Smooth muscle cell (in vitro differentiated cells): ENCODE measurements around the gene SPATA45. TPM values are rescaled to one million over a fixed set of nuclear protein-coding genes. Genes with fewer than 3 reads are reported as not detected.

Experiments
- DNase-seq: peaks from one replicate; lab custom pipeline; 2025; ENCODE audit not compliant: unreplicated experiment; lab: John Stamatoyannopoulos, UW
- H2AFZ ChIP-seq: fragments of 200-600 bp; sonication (generic); 2 replicates; pipeline ENCODE4 v1.6.0; 2016; ENCODE audit warnings: antibody characterized with exemption, low read depth, mild to moderate bottlenecking
- H3F3A ChIP-seq: fragments of 200-600 bp; sonication (generic); 2 replicates; pipeline ENCODE4 v1.6.0; 2017; ENCODE audit warnings: antibody characterized with exemption, low read depth
- H3K27ac ChIP-seq: fragments of 200-600 bp; sonication (generic); 2 replicates; pipeline ENCODE4 v1.5.1; 2016; ENCODE audit warnings: low read depth, mild to moderate bottlenecking
- H3K27me3 ChIP-seq: fragments of 200-600 bp; sonication (generic); 2 replicates; pipeline ENCODE4 v1.6.1; 2016; ENCODE audit warnings: low read depth, mild to moderate bottlenecking
- H3K36me3 ChIP-seq: fragments of 200-600 bp; sonication (generic); 2 replicates; pipeline ENCODE4 v1.5.1; 2016; ENCODE audit warnings: low read depth
- H3K4me1 ChIP-seq: fragments of 200-600 bp; sonication (generic); 2 replicates; pipeline ENCODE4 v1.5.1; 2016; ENCODE audit warnings: low read depth
- H3K4me2 ChIP-seq: fragments of 200-600 bp; sonication (generic); 2 replicates; pipeline ENCODE4 v1.6.0; 2016; ENCODE audit warnings: mild to moderate bottlenecking
- H3K4me3 ChIP-seq: fragments of 200-600 bp; sonication (generic); 2 replicates; pipeline ENCODE4 v1.5.1; 2016; ENCODE audit warnings: mild to moderate bottlenecking
- H3K79me2 ChIP-seq: fragments of 200-600 bp; sonication (generic); 2 replicates; pipeline ENCODE4 v1.6.0; 2016; ENCODE audit warnings: low read depth, mild to moderate bottlenecking
- H3K9ac ChIP-seq: fragments of 200-600 bp; sonication (generic); 2 replicates; pipeline ENCODE4 v1.6.0; 2016; ENCODE audit warnings: low read depth
- H3K9me3 ChIP-seq: fragments of 200-600 bp; sonication (generic); replicated peaks from 2 replicates; pipeline ENCODE4 v1.5.1; 2016; ENCODE audit warnings: low read depth
- H4K20me1 ChIP-seq: fragments of 200-600 bp; sonication (generic); 2 replicates; pipeline ENCODE4 v1.6.0; 2016; ENCODE audit warnings: low read depth
- WGBS: methylation state at CpG from one replicate; pipeline ENCODE4 v1.1.7; 2016; ENCODE audit warnings: low lambda C conversion rate; 5-methylcytosine and 5-hydroxymethylcytosine counted together
- polyA plus RNA-seq: library from polyadenylated mRNA; unstranded; fragments of >200 nt; fragmentation: Nextera tagmentation; extraction: Ambion mirVana; gene quantifications from 2 replicates; pipeline ENCODE4 v1.2.1, GENCODE V29; 2016
- total RNA-seq: library from RNA; depleted of rRNA; stranded (reverse); fragments of >200 nt; gene quantifications from 2 replicates; pipeline ENCODE4 v1.2.3, GENCODE V29; 2014
- TF ChIP-seq, protein P1 (sequence below): fragments of 200-600 bp; sonication (generic); IDR thresholded peaks from 2 replicates; pipeline ENCODE4 v1.5.1; 2017; ENCODE audit warnings: borderline replicate concordance, mild to moderate bottlenecking, antibody characterized with exemption; ENCODE audit not compliant: insufficient read depth, poor library complexity, severe bottlenecking

Gene SPATA45
- total and polyA plus RNA-seq, 2 experiments from 2014 or later: 0.58 TPM; not detected in 1

DNA sequence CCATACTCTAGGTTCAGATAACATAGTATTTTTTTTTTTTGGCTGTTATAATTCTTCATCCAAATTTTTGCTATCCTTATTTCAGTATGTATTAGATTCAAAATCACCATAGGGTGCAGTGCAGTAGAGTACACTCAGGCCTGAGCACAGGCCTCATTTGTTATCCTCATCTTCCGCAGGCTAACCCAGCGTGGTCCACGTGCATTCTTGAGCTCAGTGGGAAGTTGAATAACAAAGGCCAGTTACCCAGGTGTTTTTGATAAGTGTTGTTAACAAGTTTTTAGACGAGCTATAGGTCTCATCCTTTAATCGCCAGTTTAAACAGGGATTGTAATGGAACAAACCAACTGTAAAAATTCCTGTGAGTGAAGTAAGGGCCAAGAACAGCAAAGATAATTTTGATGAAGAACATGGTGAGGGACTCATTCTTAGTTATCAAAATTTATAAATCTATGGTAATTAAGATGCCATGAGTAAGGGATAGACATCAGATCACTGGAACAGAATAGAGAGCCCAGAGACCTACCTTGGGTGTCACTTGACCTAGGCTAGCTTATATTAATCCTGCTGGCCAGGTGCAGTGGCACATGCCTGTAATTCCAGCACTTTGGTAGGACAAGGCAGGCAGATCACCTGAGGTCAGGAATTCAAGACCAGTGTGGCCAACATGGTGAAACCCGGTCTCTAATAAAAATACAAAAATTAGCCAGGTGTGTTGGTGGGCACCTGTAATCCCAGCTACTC is 32.7 kb upstream of the SPATA45 start:
- Histone ChIP-seq H3K4me3 (no peak overlapping the region), H3K27me3 (no peaks in the 10 kb centered on the region), H3K4me1 (no peaks in the 10 kb centered on the region), H3K4me2 (no peak overlapping the region), H3K79me2 (no peaks in the 10 kb centered on the region), H3K9me3 (no peaks in the 10 kb centered on the region), H3K9ac (no peak overlapping the region), H3F3A (no peaks in the 10 kb centered on the region), H4K20me1 (no peaks in the 10 kb centered on the region), H3K36me3 (peaks cover under 1% of the 10 kb centered on the region), H2AFZ (no peak overlapping the region), H3K27ac (no peak overlapping the region)
- 82% methylated on average over 6 of the region's 6 CpGs for WGBS
- TF ChIP-seq, protein P1, sequence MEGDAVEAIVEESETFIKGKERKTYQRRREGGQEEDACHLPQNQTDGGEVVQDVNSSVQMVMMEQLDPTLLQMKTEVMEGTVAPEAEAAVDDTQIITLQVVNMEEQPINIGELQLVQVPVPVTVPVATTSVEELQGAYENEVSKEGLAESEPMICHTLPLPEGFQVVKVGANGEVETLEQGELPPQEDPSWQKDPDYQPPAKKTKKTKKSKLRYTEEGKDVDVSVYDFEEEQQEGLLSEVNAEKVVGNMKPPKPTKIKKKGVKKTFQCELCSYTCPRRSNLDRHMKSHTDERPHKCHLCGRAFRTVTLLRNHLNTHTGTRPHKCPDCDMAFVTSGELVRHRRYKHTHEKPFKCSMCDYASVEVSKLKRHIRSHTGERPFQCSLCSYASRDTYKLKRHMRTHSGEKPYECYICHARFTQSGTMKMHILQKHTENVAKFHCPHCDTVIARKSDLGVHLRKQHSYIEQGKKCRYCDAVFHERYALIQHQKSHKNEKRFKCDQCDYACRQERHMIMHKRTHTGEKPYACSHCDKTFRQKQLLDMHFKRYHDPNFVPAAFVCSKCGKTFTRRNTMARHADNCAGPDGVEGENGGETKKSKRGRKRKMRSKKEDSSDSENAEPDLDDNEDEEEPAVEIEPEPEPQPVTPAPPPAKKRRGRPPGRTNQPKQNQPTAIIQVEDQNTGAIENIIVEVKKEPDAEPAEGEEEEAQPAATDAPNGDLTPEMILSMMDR: no peak
- no peak for DNase-seq

DNA sequence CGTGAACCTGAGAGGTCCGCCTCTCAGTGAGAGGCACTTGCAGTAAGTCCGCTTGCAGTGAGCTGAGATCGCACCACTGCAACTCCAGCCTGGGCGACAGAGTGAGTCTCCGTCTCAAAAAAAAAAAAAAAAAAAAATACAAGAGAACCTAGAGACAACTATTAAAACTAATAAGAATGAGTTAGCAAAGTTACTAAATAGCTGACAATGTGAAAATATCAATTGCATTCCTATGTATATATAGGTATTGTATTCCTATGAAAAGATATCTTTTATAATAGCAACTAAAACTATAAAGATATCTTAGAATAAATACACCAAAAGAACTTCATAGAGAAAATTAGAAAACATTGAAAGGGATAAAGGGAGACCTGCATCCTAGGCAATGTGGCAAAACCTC is 31.0 kb upstream of the SPATA45 start:
- Histone ChIP-seq H3K27ac (no peak overlapping the region), H4K20me1 (no peaks in the 10 kb centered on the region), H2AFZ (no peak overlapping the region), H3K4me3 (no peak overlapping the region), H3K4me2 (no peak overlapping the region), H3K36me3 (peaks cover 3% of the 10 kb centered on the region), H3K4me1 (no peaks in the 10 kb centered on the region), H3K79me2 (no peaks in the 10 kb centered on the region), H3F3A (no peaks in the 10 kb centered on the region), H3K9me3 (no peaks in the 10 kb centered on the region), H3K27me3 (no peaks in the 10 kb centered on the region), H3K9ac (no peak overlapping the region)
- WGBS: 100% methylated on average over 6 of the region's 6 CpGs
- DNase-seq: no peak
- TF ChIP-seq, protein P1: no peak

DNA sequence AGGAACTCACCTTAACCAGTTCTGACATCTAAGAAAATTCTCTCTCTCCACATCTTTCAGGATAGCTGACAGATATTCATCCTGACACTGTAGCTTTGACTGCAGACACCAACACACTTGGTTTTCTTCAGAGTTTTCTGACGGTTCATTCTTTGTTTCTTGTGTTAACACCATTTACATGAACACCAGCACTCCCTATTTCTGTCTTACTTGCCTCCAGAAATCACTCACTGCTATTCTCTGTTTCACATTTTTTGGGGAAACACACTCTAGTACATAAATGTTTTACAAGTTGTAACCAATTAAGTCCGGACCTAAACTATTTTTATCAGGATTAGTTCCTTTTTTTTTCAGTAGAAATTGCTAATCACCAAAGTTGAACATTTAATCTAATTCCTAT is 26.1 kb upstream of the SPATA45 start:
- Histone ChIP-seq H3K27me3 (no peaks in the 10 kb centered on the region), H2AFZ (no peak overlapping the region), H3K4me2 (no peak overlapping the region), H4K20me1 (no peaks in the 10 kb centered on the region), H3K79me2 (peaks cover 3% of the 10 kb centered on the region), H3K4me1 (no peaks in the 10 kb centered on the region), H3K9ac (no peak overlapping the region), H3K4me3 (no peak overlapping the region), H3K9me3 (no peaks in the 10 kb centered on the region), H3K36me3 (peaks cover 3% of the 10 kb centered on the region), H3F3A (no peaks in the 10 kb centered on the region), H3K27ac (no peak overlapping the region)
- TF ChIP-seq, protein P1: no peak
- no peak for DNase-seq
- 86% methylated on average over 2 of the region's 2 CpGs for WGBS

DNA sequence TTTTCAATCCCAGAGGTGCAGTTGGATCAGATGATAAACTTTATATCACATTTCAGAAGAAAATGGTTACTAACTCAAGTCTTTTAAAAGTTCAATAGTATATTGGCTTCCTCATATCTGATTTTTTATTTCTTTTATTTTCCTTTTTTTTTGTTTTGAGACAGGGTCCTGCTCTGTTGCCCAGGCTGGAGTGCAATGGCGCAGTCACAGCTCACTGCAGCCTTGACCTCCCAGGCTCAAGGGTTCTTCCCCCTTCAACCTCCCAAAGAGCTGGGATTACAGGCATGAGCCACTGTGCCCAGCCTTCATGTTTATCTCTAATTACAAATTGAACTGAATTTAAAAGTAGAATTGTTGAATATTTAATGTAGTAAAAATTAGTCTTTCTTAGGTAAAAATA is 24.5 kb upstream of the SPATA45 start:
- Histone ChIP-seq H3K27ac (no peak overlapping the region), H3K27me3 (no peaks in the 10 kb centered on the region)

More for the DNA sequence above, 24.5 kb upstream of the SPATA45 start:
- Histone ChIP-seq H3K79me2 (peaks cover 3% of the 10 kb centered on the region), H3K36me3 (peaks cover 3% of the 10 kb centered on the region), H3K4me1 (no peaks in the 10 kb centered on the region), H3K4me3 (no peak overlapping the region), H4K20me1 (no peaks in the 10 kb centered on the region), H3K9me3 (no peaks in the 10 kb centered on the region), H3F3A (no peaks in the 10 kb centered on the region), H2AFZ (no peak overlapping the region), H3K9ac (no peak overlapping the region), H3K4me2 (no peak overlapping the region)
- no peak for DNase-seq
- TF ChIP-seq, protein P1: no peak
- 100% methylated on average over 1 of the region's 1 CpG for WGBS
